Loucy (cell line): ENCODE measurements around the gene FBXL3.
"Not testable (repeated sequence)": the region's sequence is repeated elsewhere in the genome, so short reads cannot be mapped to it uniquely, and the experiment has no call there.

ENCODE experiments used
- H2AFZ ChIP-seq: fragments of 200-600 bp; sonication (generic); 2 replicates; pipeline ENCODE4 v1.6.0; 2016; ENCODE audit warnings: antibody characterized with exemption, mild to moderate bottlenecking, low read length, moderate library complexity
- H3F3A ChIP-seq: fragments of 200-600 bp; 2 replicates; pipeline ENCODE4 v1.6.0; 2016; ENCODE audit warnings: antibody characterized with exemption, low read depth, mild to moderate bottlenecking
- H3K27me3 ChIP-seq: fragments of 200-600 bp; sonication (generic); 2 replicates; pipeline ENCODE4 v1.6.1; 2014; ENCODE audit warnings: low read length, mild to moderate bottlenecking; ENCODE audit not compliant: insufficient read depth, poor library complexity, severe bottlenecking
- H3K36me3 ChIP-seq: fragments of 200-600 bp; sonication (generic); 2 replicates; pipeline ENCODE4 v1.6.1; 2016; ENCODE audit warnings: low read length; ENCODE audit not compliant: insufficient read depth
- H3K4me1 ChIP-seq: fragments of 200-600 bp; sonication (generic); 2 replicates; pipeline ENCODE4 v1.5.1; 2014; ENCODE audit warnings: low read length, mild to moderate bottlenecking; ENCODE audit not compliant: insufficient read depth, poor library complexity, severe bottlenecking
- H3K4me2 ChIP-seq: fragments of 200-600 bp; sonication (generic); 2 replicates; pipeline ENCODE4 v1.6.0; 2014; ENCODE audit warnings: antibody characterized with exemption, low read length, low read depth, mild to moderate bottlenecking; ENCODE audit not compliant: poor library complexity, severe bottlenecking
- H3K4me3 ChIP-seq: fragments of 200-600 bp; sonication (generic); 2 replicates; pipeline ENCODE4 v1.5.1; 2014; ENCODE audit warnings: low read length, mild to moderate bottlenecking, mixed read lengths; ENCODE audit not compliant: poor library complexity, severe bottlenecking
- H3K79me2 ChIP-seq: fragments of 200-600 bp; sonication (generic); 2 replicates; pipeline ENCODE4 v1.6.1; 2014; ENCODE audit warnings: low read length; ENCODE audit not compliant: insufficient read depth
- H3K9ac ChIP-seq: fragments of 200-600 bp; sonication (generic); 2 replicates; pipeline ENCODE4 v1.6.0; 2014; ENCODE audit warnings: mild to moderate bottlenecking, low read depth, low read length, moderate library complexity; ENCODE audit not compliant: poor library complexity, severe bottlenecking
- H3K9me2 ChIP-seq: fragments of 200-600 bp; sonication (generic); replicated peaks from 2 replicates; pipeline ENCODE4 v1.6.1; 2016; ENCODE audit warnings: low read depth, low read length, mixed read lengths
- H3K9me3 ChIP-seq: fragments of 200-600 bp; sonication (generic); 2 replicates; pipeline ENCODE4 v1.6.1; 2014; ENCODE audit warnings: mild to moderate bottlenecking, antibody characterized with exemption, low read length, low read depth; ENCODE audit not compliant: insufficient read depth
- H4K20me1 ChIP-seq: fragments of 200-600 bp; sonication (generic); 2 replicates; pipeline ENCODE4 v1.6.0; 2014; ENCODE audit warnings: antibody characterized with exemption, low read length, mild to moderate bottlenecking; ENCODE audit not compliant: insufficient read depth, poor library complexity, severe bottlenecking
- EZH2phosphoT487 ChIP-seq: fragments of 200-600 bp; IDR thresholded peaks from 2 replicates; pipeline ENCODE4 v1.6.1; 2018; ENCODE audit warnings: antibody characterized with exemption, mild to moderate bottlenecking, moderate library complexity, borderline replicate concordance
- TF ChIP-seq, protein P1 (sequence below): fragments of 200-600 bp; sonication (generic); conservative IDR thresholded peaks from 2 replicates; pipeline ENCODE4 v1.5.1; 2014; ENCODE audit warnings: mild to moderate bottlenecking, antibody characterized with exemption, low read length

FBXL3 gene

DNA sequence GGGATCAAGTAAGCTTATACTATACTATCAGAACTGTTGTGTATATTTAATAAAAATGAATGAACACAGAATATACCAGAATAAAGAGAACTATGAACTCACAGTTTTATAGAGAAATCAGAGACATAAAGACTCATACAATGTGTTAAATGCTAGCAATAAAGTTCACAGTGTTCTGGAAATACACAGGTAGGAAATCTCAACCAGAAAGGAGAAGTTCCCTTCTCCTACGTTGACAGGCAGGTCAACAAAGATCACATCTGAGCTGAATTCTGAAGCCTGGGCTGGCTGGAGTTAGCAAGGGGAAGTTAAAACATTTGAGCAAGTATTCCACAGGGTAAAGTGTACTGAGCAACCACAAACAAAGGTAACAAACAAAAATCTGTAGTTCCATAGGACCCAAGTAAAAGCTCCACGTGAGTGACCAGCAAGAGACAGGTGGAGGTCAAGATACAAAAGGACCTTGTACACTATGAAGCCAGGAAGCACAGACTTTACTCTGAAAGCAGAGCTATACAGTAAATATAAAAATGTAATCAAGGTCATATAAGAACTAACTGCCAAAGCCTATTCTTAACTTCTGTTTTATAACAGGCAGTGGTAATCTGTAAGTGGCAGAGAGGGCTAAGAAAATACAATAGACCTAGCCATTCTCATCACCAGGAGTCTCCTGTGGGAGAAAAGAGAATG lies 13.0 kb downstream of the FBXL3 start:
- H3F3A ChIP-seq, result 0 out of 2 replicates have a peak, but pooled peaks cover 2% of the 10 kb centered on the region
- H3K9ac ChIP-seq, result no peak overlapping the region
- H3K9me2 ChIP-seq, result no peaks in the 10 kb centered on the region
- no peak for TF ChIP-seq EZH2phosphoT487
- TF ChIP-seq, protein P1, sequence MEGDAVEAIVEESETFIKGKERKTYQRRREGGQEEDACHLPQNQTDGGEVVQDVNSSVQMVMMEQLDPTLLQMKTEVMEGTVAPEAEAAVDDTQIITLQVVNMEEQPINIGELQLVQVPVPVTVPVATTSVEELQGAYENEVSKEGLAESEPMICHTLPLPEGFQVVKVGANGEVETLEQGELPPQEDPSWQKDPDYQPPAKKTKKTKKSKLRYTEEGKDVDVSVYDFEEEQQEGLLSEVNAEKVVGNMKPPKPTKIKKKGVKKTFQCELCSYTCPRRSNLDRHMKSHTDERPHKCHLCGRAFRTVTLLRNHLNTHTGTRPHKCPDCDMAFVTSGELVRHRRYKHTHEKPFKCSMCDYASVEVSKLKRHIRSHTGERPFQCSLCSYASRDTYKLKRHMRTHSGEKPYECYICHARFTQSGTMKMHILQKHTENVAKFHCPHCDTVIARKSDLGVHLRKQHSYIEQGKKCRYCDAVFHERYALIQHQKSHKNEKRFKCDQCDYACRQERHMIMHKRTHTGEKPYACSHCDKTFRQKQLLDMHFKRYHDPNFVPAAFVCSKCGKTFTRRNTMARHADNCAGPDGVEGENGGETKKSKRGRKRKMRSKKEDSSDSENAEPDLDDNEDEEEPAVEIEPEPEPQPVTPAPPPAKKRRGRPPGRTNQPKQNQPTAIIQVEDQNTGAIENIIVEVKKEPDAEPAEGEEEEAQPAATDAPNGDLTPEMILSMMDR, result no peak
- H3K79me2 ChIP-seq, result peaks cover 26% of the 10 kb centered on the region
- no peak overlapping the region for H3K4me3 ChIP-seq
- H4K20me1 ChIP-seq, result peaks cover 44% of the 10 kb centered on the region
- H3K4me2 ChIP-seq, result no peak overlapping the region
- peaks cover 83% of the 10 kb centered on the region for H3K36me3 ChIP-seq
- H3K4me1 ChIP-seq, result peaks cover 3% of the 10 kb centered on the region
- no peak overlapping the region for H2AFZ ChIP-seq
- H3K27me3 ChIP-seq, result no peaks in the 10 kb centered on the region
- H3K9me3 ChIP-seq, result no peaks in the 10 kb centered on the region

DNA sequence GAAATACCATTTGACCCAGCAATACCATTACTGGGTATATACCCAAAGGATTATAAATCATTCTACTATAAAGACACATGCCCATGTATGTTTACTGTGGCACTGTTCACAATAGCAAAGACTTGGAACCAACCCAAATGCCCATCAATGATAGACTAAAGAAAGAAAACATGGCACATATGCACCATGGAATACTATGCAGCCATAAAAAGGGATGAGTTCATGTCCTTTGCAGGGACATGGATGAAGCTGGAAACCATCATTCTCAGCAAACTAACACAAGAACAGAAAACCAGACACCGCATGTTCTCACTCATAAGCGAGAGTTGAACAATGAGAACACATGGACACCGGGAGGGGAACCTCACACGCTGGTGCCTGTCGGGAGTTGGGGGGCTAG lies 17.2 kb downstream of the FBXL3 start:
- Histone ChIP-seq H3K79me2 (peaks cover 24% of the 10 kb centered on the region; the same call in 1 of the 2 replicates), H3K36me3 (peaks cover 84% of the 10 kb centered on the region)

DNA sequence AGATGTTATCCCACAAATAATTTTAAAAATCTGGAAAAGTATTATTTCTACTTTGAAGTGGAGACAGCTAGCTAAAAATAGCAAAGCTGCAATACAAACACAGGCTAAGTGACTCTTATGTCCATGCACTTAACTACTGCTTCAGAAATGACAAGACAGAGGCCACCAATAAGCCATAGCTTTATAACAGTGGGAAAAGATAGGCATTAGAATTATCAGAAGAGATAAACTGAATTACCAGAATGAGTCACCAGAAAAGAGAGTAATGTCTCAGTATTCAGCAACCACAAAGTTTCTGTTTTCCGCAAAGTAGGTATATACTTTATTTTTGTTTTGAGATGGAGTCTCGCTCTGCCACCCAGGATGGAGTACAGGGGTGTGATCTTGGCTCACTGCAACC lies 17.9 kb downstream of the FBXL3 start:
- Histone ChIP-seq H3K9me2 (no peaks in the 10 kb centered on the region), H3K36me3 (peaks cover 82% of the 10 kb centered on the region), H3K4me3 (no peak overlapping the region), H3K79me2 (peaks cover 22% of the 10 kb centered on the region; the same call in 1 of the 2 replicates), H3F3A (no peaks in the 10 kb centered on the region), H3K4me2 (no peak overlapping the region), H3K4me1 (no peaks in the 10 kb centered on the region), H4K20me1 (peaks cover 23% of the 10 kb centered on the region), H2AFZ (no peak overlapping the region), H3K27me3 (no peaks in the 10 kb centered on the region), H3K9me3 (no peaks in the 10 kb centered on the region), H3K9ac (no peak overlapping the region)
- TF ChIP-seq, protein P1, result no peak
- no peak for TF ChIP-seq EZH2phosphoT487

More for the DNA sequence above, 17.2 kb downstream of the FBXL3 start:
- not testable (repeated sequence) for H3K9me2 ChIP-seq, H3K9ac ChIP-seq, H3K4me2 ChIP-seq, H2AFZ ChIP-seq, H3K9me3 ChIP-seq, H3K27me3 ChIP-seq, H3K4me3 ChIP-seq, H3K4me1 ChIP-seq, H3F3A ChIP-seq
- H4K20me1 ChIP-seq, result peaks cover 23% of the 10 kb centered on the region

DNA sequence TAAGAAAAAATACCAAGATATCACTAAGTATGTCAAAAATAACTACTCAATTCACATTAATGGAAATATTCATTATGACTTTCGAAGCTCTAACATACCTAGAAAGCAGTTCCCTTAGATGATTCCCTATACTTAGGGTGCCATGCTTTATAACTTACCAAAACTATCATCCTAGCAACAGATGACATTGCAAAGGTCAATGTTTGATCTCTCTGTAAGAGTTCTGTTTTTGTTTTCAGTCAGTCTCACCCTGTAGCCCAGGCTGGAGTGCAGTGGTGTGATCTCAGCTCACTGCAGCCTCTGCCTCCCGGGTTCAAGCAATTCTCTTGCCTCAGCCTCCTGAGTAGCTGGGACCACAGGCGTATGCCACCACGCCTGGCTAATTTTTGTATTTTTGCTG lies 18.6 kb downstream of the FBXL3 start:
- Histone ChIP-seq H3K36me3 (peaks cover 77% of the 10 kb centered on the region), H3K79me2 (peaks cover 20% of the 10 kb centered on the region; the same call in 1 of the 2 replicates), H4K20me1 (peaks cover 22% of the 10 kb centered on the region)
- H3F3A ChIP-seq, H3K4me2 ChIP-seq, H3K4me3 ChIP-seq, H3K9me3 ChIP-seq, H3K9ac ChIP-seq, H2AFZ ChIP-seq, H3K27me3 ChIP-seq, H3K4me1 ChIP-seq, H3K9me2 ChIP-seq: not testable (repeated sequence)
